Neural cell (in vitro differentiated cells): Measurements from ENCODE around the gene CEP89. TPM values are rescaled to one million over a fixed set of nuclear protein-coding genes. Genes with fewer than 3 reads are reported as not detected.
"Not testable (repeated sequence)": the region's sequence is repeated elsewhere in the genome, so short reads cannot be mapped to it uniquely, and the experiment has no call there.

ENCODE experiments used
- H2AFZ ChIP-seq: fragments of 200-600, 300-800 bp; sonication (generic), shearing (Covaris generic); 2 replicates; pipeline ENCODE4 v1.6.0; 2014; ENCODE audit warnings: low read depth, mild to moderate bottlenecking, antibody characterized with exemption, low read length, moderate library complexity
- H3F3A ChIP-seq: fragments of 200-600 bp; shearing (Covaris generic); 2 replicates; pipeline ENCODE4 v1.6.1; 2016; ENCODE audit warnings: mild to moderate bottlenecking, moderate library complexity, mixed read lengths, antibody characterized with exemption, low read length; ENCODE audit not compliant: insufficient read depth, poor library complexity, severe bottlenecking
- H3K27ac ChIP-seq: fragments of 200-600, 300-800 bp; sonication (generic), shearing (Covaris generic); 2 replicates; pipeline ENCODE4 v1.5.1; 2014; ENCODE audit warnings: mild to moderate bottlenecking, low read length, moderate library complexity
- H3K27me3 ChIP-seq: fragments of 300-800, 200-600 bp; sonication (generic), shearing (Covaris generic); 2 replicates; pipeline ENCODE4 v1.6.0; 2014; ENCODE audit warnings: mild to moderate bottlenecking, low read depth, low read length, moderate library complexity; ENCODE audit not compliant: insufficient read depth
- H3K36me3 ChIP-seq: fragments of 300-800, 200-600 bp; sonication (generic), shearing (Covaris generic); 2 replicates; pipeline ENCODE4 v1.5.1; 2014; ENCODE audit warnings: mild to moderate bottlenecking, antibody characterized with exemption, low read length, moderate library complexity; ENCODE audit not compliant: insufficient read depth
- H3K4me2 ChIP-seq: fragments of 300-800, 200-600 bp; sonication (generic), shearing (Covaris generic); 2 replicates; pipeline ENCODE4 v1.6.0; 2014; ENCODE audit warnings: mild to moderate bottlenecking, low read length
- H3K4me3 ChIP-seq: fragments of 300-800, 200-600 bp; sonication (generic), shearing (Covaris generic); 2 replicates; pipeline ENCODE4 v1.5.1; 2014; ENCODE audit warnings: mild to moderate bottlenecking, low read length, moderate library complexity
- H3K79me2 ChIP-seq: fragments of 200-600 bp; shearing (Covaris generic); replicated peaks from 2 replicates; pipeline ENCODE4 v1.6.0; 2014; ENCODE audit warnings: mild to moderate bottlenecking, low read length, moderate library complexity; ENCODE audit not compliant: insufficient read depth
- H3K9ac ChIP-seq: fragments of 300-800, 200-600 bp; sonication (generic), shearing (Covaris generic); 2 replicates; pipeline ENCODE4 v1.6.1; 2016; ENCODE audit warnings: mild to moderate bottlenecking, low read length, mixed read lengths
- H3K9me2 ChIP-seq: fragments of 200-600 bp; shearing (Covaris generic); 2 replicates; pipeline ENCODE4 v1.6.1; 2016; ENCODE audit warnings: mild to moderate bottlenecking, low read length, mixed read lengths; ENCODE audit not compliant: insufficient read depth
- H3K9me3 ChIP-seq: fragments of 200-600, 300-800 bp; sonication (generic), shearing (Covaris generic); 2 replicates; pipeline ENCODE4 v1.6.1; 2016; ENCODE audit warnings: mild to moderate bottlenecking, mixed run types, low read length, moderate library complexity, mixed read lengths
- H4K20me1 ChIP-seq: fragments of 200-600 bp; shearing (Covaris generic); 2 replicates; pipeline ENCODE4 v1.6.1; 2016; ENCODE audit warnings: mild to moderate bottlenecking, mixed run types; ENCODE audit not compliant: insufficient read depth
- POLR2AphosphoS5 ChIP-seq: IDR thresholded peaks from 2 replicates; pipeline ENCODE4 v1.6.1; 2012
- SMC3 ChIP-seq: fragments of 450-650 bp; conservative IDR thresholded peaks from 2 replicates; pipeline ENCODE4 v1.6.1; 2014; ENCODE audit warnings: antibody characterized with exemption, mild to moderate bottlenecking, moderate library complexity; ENCODE audit not compliant: poor library complexity
- polyA plus RNA-seq: library from polyadenylated mRNA; depleted of rRNA; stranded (reverse); fragments of >200 nt; gene quantifications from 2 replicates; pipeline ENCODE4 v1.2.3, GENCODE V29; 2014

Gene CEP89
- polyA plus RNA-seq, 1 donor from 2014 or later = 24.1 TPM

- H3K4me3 ChIP-seq, H3K27ac ChIP-seq, H4K20me1 ChIP-seq, H3K9me2 ChIP-seq, H3F3A ChIP-seq, H3K79me2 ChIP-seq, H3K36me3 ChIP-seq, H3K27me3 ChIP-seq, H2AFZ ChIP-seq, H3K9me3 ChIP-seq, H3K9ac ChIP-seq, H3K4me2 ChIP-seq: not testable (repeated sequence)
Observed at GRCh38 chr19:32995966-32996365, 24.2 kb upstream of the CEP89 start.

- Histone ChIP-seq H3K79me2 (no peaks in the 10 kb centered on the region), H3K9me2 (no peaks in the 10 kb centered on the region), H3K4me3 (no peak overlapping the region), H4K20me1 (no peaks in the 10 kb centered on the region), H3K36me3 (no peaks in the 10 kb centered on the region), H3K9ac (no peak overlapping the region), H3K9me3 (no peaks in the 10 kb centered on the region), H3K4me2 (no peak overlapping the region), H3F3A (no peaks in the 10 kb centered on the region), H3K27me3 (no peaks in the 10 kb centered on the region), H2AFZ (no peak overlapping the region), H3K27ac (no peak overlapping the region)
- TF ChIP-seq SMC3 = no peak
- TF ChIP-seq POLR2AphosphoS5 = no peak
Observed at GRCh38 chr19:32988724-32989123, 17.0 kb upstream of the CEP89 start.

- not testable (repeated sequence) for H3K27ac ChIP-seq, H4K20me1 ChIP-seq, H3K9me2 ChIP-seq, H3F3A ChIP-seq, H3K27me3 ChIP-seq, H2AFZ ChIP-seq, H3K4me3 ChIP-seq, H3K36me3 ChIP-seq, H3K9ac ChIP-seq, H3K79me2 ChIP-seq, H3K9me3 ChIP-seq, H3K4me2 ChIP-seq
Observed at GRCh38 chr19:32988254-32988653, 16.5 kb upstream of the CEP89 start.

GRCh38 chr19:32982488-32982887 lies 10.7 kb upstream of the CEP89 start:
- not testable (repeated sequence) for H3K27ac ChIP-seq, H3K4me3 ChIP-seq, H3K4me2 ChIP-seq, H3K36me3 ChIP-seq, H3K79me2 ChIP-seq, H2AFZ ChIP-seq, H3K9ac ChIP-seq, H3K9me3 ChIP-seq, H4K20me1 ChIP-seq, H3K9me2 ChIP-seq, H3K27me3 ChIP-seq, H3F3A ChIP-seq

GRCh38 chr19:32979807-32980206 lies 8.0 kb upstream of the CEP89 start:
- not testable (repeated sequence) for H4K20me1 ChIP-seq, H3F3A ChIP-seq

GRCh38 chr19:32977813-32978212 lies 6.1 kb upstream of the CEP89 start:
- H2AFZ ChIP-seq, H3K27ac ChIP-seq, H3K9me3 ChIP-seq, H3K36me3 ChIP-seq, H4K20me1 ChIP-seq, H3K9ac ChIP-seq, H3K4me3 ChIP-seq, H3F3A ChIP-seq, H3K4me2 ChIP-seq, H3K79me2 ChIP-seq, H3K27me3 ChIP-seq, H3K9me2 ChIP-seq: not testable (repeated sequence)

More at GRCh38 chr19:32979807-32980206, 8.0 kb upstream of the CEP89 start:
- not testable (repeated sequence) for H3K27me3 ChIP-seq, H3K9me3 ChIP-seq, H2AFZ ChIP-seq, H3K9ac ChIP-seq, H3K4me2 ChIP-seq, H3K4me3 ChIP-seq, H3K27ac ChIP-seq, H3K36me3 ChIP-seq, H3K9me2 ChIP-seq, H3K79me2 ChIP-seq
